PC-3 (cell line): ENCODE data around the gene NIPAL3. TPM values are rescaled to one million over a fixed set of nuclear protein-coding genes. Genes with fewer than 3 reads are reported as not detected.
A peak's percentile ranks its signal among the peaks of the same experiment; 100 is the strongest.
"Not testable (repeated sequence)": the region's sequence is repeated elsewhere in the genome, so short reads cannot be mapped to it uniquely, and the experiment has no call there.

Experiments
- ATAC-seq: fragments of 200-7000 bp; cut with Tn5 transposase; 2 replicates; pipeline ENCODE4 v1.9.1; 2020; ENCODE audit warnings: mild to moderate bottlenecking, moderate library complexity
- BruUV-seq: library from RNA; stranded (reverse); fragments of 400-500 nt; replicated peaks from 2 replicates; lab custom pipeline; 2021; lab: Mats Ljungman, UMichigan
- CTCF ChIA-PET: fragments of 300-600 bp; sonication (Branson Sonifier 250); formaldehyde crosslinking; loops from one replicate; lab custom pipeline; 2022; ENCODE audit warnings: antibody characterized with exemption; lab: Charles Lee
- POLR2A ChIA-PET: fragments of 300-600 bp; sonication (Branson Sonifier 250); formaldehyde crosslinking; loops from one replicate; lab custom pipeline; 2022; ENCODE audit warnings: antibody characterized with exemption; ENCODE audit not compliant: unreplicated experiment; lab: Charles Lee
- DNase-seq: peaks from one replicate; pipeline ENCODE4 v3.0.0-alpha.2; 2015
- H2AFZ ChIP-seq: fragments of 300-600 bp; sonication (generic); 2 replicates; pipeline ENCODE4 v1.6.0; 2016; ENCODE audit warnings: antibody characterized with exemption, low read length
- H3F3A ChIP-seq: fragments of 300-600 bp; sonication (generic); one replicate; pipeline ENCODE4 v1.6.0; 2017; ENCODE audit warnings: antibody characterized with exemption, low read length, control low read depth, mild to moderate bottlenecking; ENCODE audit not compliant: unreplicated experiment
- H3K27ac ChIP-seq: fragments of 300-600 bp; sonication (generic); 2 replicates; pipeline ENCODE4 v1.5.1; 2016; ENCODE audit warnings: mild to moderate bottlenecking, low read length
- H3K27me3 ChIP-seq: fragments of 300-600 bp; sonication (generic); 2 replicates; pipeline ENCODE4 v1.6.1; 2016; ENCODE audit warnings: low read length, mixed read lengths
- H3K36me3 ChIP-seq: fragments of 300-600 bp; sonication (generic); 2 replicates; pipeline ENCODE4 v1.6.1; 2016; ENCODE audit warnings: low read depth, mixed run types, low read length, mixed read lengths
- H3K4me1 ChIP-seq: fragments of 300-600 bp; sonication (generic); 2 replicates; pipeline ENCODE4 v1.5.1; 2016; ENCODE audit warnings: low read length; ENCODE audit not compliant: insufficient read depth
- H3K4me2 ChIP-seq: fragments of 300-600 bp; sonication (generic); 2 replicates; pipeline ENCODE4 v1.6.0; 2016; ENCODE audit warnings: low read length
- H3K4me3 ChIP-seq: fragments of 300-600 bp; sonication (generic); 2 replicates; pipeline ENCODE4 v1.5.1; 2016; ENCODE audit warnings: mild to moderate bottlenecking, low read length, mixed read lengths
- H3K79me2 ChIP-seq: fragments of 300-600 bp; sonication (generic); 2 replicates; pipeline ENCODE4 v1.6.1; 2017; ENCODE audit warnings: low read length, mixed read lengths
- H3K9ac ChIP-seq: fragments of 300-600 bp; sonication (generic); 2 replicates; pipeline ENCODE4 v1.6.0; 2016; ENCODE audit warnings: mild to moderate bottlenecking, low read length
- H3K9me2 ChIP-seq: fragments of 300-600 bp; sonication (generic); replicated peaks from 2 replicates; pipeline ENCODE4 v1.6.1; 2016; ENCODE audit warnings: mixed run types, low read length, mixed read lengths
- H3K9me3 ChIP-seq: fragments of 300-600 bp; sonication (generic); 2 replicates; pipeline ENCODE4 v1.6.1; 2016; ENCODE audit warnings: low read length, mixed read lengths
- H4K20me1 ChIP-seq: fragments of 300-600 bp; sonication (generic); 2 replicates; pipeline ENCODE4 v1.6.1; 2016; ENCODE audit warnings: low read length, mixed read lengths
- EZH2 ChIP-seq: fragments of 300-600 bp; sonication (generic); IDR thresholded peaks from one replicate; pipeline ENCODE4 v1.6.1; 2017; ENCODE audit warnings: antibody characterized with exemption, mild to moderate bottlenecking, low read length; ENCODE audit not compliant: unreplicated experiment
- EZH2phosphoT487 ChIP-seq: fragments of 300-600 bp; sonication (generic); IDR thresholded peaks from 2 replicates; pipeline ENCODE4 v1.6.1; 2018; ENCODE audit warnings: mild to moderate bottlenecking, antibody characterized with exemption, low read length, borderline replicate concordance
- intact Hi-C: fragments of 100-400 bp; cut with micrococcal nuclease; formaldehyde crosslinking; loops from 2 replicates; pipeline ENCODE4 v1.9.0; 2023
- total RNA-seq: library from RNA; depleted of rRNA; stranded (reverse); fragments of >200 nt; gene quantifications from 2 replicates; pipeline ENCODE4 v1.2.3, GENCODE V29; 2014
- TF ChIP-seq, protein P1 (sequence below): fragments of 300-600 bp; sonication (generic); conservative IDR thresholded peaks from 2 replicates; pipeline ENCODE4 v1.5.1; 2017; ENCODE audit warnings: antibody characterized with exemption, low read depth, mild to moderate bottlenecking, low read length

NIPAL3 gene
- total RNA-seq, 1 experiment from 2014 or later = 35.2 TPM

DNA sequence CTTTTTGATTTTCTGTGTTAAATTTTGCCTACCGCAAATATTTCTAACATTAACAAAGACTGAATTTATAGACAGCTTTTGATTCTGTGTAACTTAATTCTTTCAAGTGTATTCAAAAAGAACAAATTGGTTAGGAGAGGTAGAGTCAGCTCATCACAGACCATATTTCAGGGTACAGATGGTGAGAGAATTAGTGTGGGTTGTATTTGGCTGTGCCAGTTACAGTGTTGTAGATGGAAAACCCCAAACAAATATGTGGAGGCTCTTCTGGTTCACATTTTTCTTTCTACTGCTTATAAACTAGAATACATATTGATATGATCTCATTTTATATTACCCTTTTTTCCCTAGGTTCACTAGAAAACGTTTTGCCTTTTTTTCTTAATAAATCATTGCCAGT lies 98.1 kb downstream of the NIPAL3 start:
- no peak overlapping the region for H3K9ac ChIP-seq
- no peaks in the 10 kb centered on the region for H3K9me3 ChIP-seq
- BruUV-seq = no TSS peak
- no peak overlapping the region for H3K27ac ChIP-seq
- H3K4me1 ChIP-seq = peaks cover 20% of the 10 kb centered on the region
- DNase-seq (no peak), ATAC-seq (no peak)
- TF ChIP-seq EZH2 (no peak), EZH2phosphoT487 (no peak)
- TF ChIP-seq, protein P1, sequence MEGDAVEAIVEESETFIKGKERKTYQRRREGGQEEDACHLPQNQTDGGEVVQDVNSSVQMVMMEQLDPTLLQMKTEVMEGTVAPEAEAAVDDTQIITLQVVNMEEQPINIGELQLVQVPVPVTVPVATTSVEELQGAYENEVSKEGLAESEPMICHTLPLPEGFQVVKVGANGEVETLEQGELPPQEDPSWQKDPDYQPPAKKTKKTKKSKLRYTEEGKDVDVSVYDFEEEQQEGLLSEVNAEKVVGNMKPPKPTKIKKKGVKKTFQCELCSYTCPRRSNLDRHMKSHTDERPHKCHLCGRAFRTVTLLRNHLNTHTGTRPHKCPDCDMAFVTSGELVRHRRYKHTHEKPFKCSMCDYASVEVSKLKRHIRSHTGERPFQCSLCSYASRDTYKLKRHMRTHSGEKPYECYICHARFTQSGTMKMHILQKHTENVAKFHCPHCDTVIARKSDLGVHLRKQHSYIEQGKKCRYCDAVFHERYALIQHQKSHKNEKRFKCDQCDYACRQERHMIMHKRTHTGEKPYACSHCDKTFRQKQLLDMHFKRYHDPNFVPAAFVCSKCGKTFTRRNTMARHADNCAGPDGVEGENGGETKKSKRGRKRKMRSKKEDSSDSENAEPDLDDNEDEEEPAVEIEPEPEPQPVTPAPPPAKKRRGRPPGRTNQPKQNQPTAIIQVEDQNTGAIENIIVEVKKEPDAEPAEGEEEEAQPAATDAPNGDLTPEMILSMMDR = no peak
- peaks cover 6% of the 10 kb centered on the region for H3F3A ChIP-seq
- ChIA-PET CTCF (no interaction called here), POLR2A (interaction anchor here (1.1 kb wide), 1 partner anchor 149 kb away, joined by 4 read pairs; no protein-coding TSS in a partner anchor)
- peaks cover 29% of the 10 kb centered on the region for H3K79me2 ChIP-seq
- intact Hi-C loops = no loop called here
- no peaks in the 10 kb centered on the region for H4K20me1 ChIP-seq
- no peaks in the 10 kb centered on the region for H3K9me2 ChIP-seq
- no peak overlapping the region for H3K4me2 ChIP-seq
- no peak overlapping the region for H2AFZ ChIP-seq
- H3K27me3 ChIP-seq = no peaks in the 10 kb centered on the region
- no peaks in the 10 kb centered on the region for H3K36me3 ChIP-seq
- no peak overlapping the region for H3K4me3 ChIP-seq

DNA sequence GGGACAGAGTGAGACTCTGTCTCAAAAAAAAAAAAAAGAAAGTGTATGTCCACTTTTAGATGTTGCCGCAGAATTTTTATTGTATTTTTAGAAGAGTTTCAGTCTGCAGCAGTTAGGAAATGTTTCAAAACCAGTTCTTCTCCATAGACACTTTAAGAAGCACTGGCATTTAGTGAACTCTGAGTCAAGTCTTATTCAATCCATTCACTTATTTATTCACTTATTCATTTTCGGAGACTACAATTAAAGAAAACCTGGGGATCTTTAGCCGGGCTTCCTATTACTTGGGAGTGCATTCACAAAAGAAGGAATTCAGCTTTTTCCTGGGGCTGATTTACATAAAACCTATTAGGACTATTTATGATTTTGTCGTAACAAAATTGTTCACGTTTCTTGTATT lies 99.3 kb downstream of the NIPAL3 start:
- Histone ChIP-seq H3K36me3 (no peaks in the 10 kb centered on the region), H3K27ac (peak overlapping the region; percentile 80), H3K9ac (peak overlapping the region; percentile 23; the same call in 1 of the 2 replicates), H3K9me3 (no peaks in the 10 kb centered on the region), H3K79me2 (peaks cover 23% of the 10 kb centered on the region), H3K4me1 (peaks cover 20% of the 10 kb centered on the region), H3K4me3 (peak overlapping the region; percentile 52; the same call in 1 of the 2 replicates), H3K27me3 (no peaks in the 10 kb centered on the region), H3K9me2 (no peaks in the 10 kb centered on the region), H4K20me1 (no peaks in the 10 kb centered on the region), H2AFZ (peak overlapping the region; percentile 25; the same call in 1 of the 2 replicates), H3K4me2 (peak overlapping the region; percentile 82), H3F3A (peaks cover 6% of the 10 kb centered on the region)
- ATAC-seq (peak; percentile 62), DNase-seq (peak; percentile 62)
- POLR2A ChIA-PET = interaction anchor here (0.6 to 1.0 kb wide), 3 partner anchors 13 to 99 kb away, joined by 3 to 7 read pairs (median 3); partner anchors contain the start of gene RCAN3
- BruUV-seq = no TSS peak
- intact Hi-C loops = loop anchor here (1.0 to 5.0 kb wide), 4 partner anchors 9 to 98 kb away; partner anchors contain the start of genes NIPAL3 and RCAN3
- TF ChIP-seq EZH2phosphoT487 (no peak), EZH2 (no peak)
- TF ChIP-seq, protein P1 = no peak
- CTCF ChIA-PET = interaction anchor here (0.6 to 1.0 kb wide), 4 partner anchors 72 to 1378 kb away, joined by 3 to 12 read pairs (median 4); no protein-coding TSS in a partner anchor

DNA sequence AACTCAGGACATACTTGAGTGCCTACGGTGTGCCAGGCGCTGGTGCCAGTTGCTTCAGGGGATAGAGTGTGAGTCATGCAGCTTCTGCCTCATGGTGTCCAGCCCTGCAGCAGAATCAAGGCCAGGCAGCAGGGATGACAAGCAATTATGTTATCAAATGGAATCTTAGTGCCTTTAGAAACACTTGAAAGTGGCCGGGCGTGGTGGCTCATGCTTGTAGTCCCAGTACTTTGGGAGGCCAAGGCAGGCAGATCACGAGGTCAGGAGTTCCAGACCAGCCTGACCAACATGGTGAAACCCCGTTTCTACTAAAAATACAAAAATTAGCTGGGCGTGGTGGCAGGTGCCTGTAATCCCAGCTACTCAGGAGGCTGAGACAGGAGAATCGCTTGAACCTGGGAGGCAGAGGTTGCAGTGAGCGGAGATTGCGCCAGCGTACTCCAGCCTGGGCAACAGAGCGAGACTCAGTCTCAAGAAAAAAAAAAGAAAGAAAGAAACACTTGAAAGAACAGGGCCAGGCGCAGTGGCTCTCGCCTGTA lies 100.1 kb downstream of the NIPAL3 start:
- peak overlapping the region; percentile 25; the same call in 1 of the 2 replicates for H2AFZ ChIP-seq
- TSS peak; percentile 100 for BruUV-seq

More for the DNA sequence above, 100.1 kb downstream of the NIPAL3 start:
- Histone ChIP-seq H3K79me2 (peaks cover 22% of the 10 kb centered on the region), H3K9ac (0 out of 2 replicates have a peak overlapping the region, but pooled peaks have one; percentile 23), H3K4me2 (peak overlapping the region; percentile 82), H3K4me3 (peak overlapping the region; percentile 52; the same call in 1 of the 2 replicates), H3K4me1 (peaks cover 20% of the 10 kb centered on the region), H3K27ac (peak overlapping the region; percentile 80)
- H3K27me3 ChIP-seq, H3F3A ChIP-seq, H3K9me2 ChIP-seq, H3K9me3 ChIP-seq, H4K20me1 ChIP-seq, H3K36me3 ChIP-seq: not testable (repeated sequence)
- ChIA-PET POLR2A (interaction anchor here (0.5 to 1.0 kb wide), 3 partner anchors 14 to 232 kb away, joined by 3 to 10 read pairs (median 7); partner anchors contain the start of gene RCAN3), CTCF (interaction anchor here (0.6 to 1.0 kb wide), 6 partner anchors 53 to 312 kb away, joined by 3 to 4 read pairs (median 4); no protein-coding TSS in a partner anchor)
- peak; percentile 94 for DNase-seq
- intact Hi-C loops = loop anchor here (1.0 to 5.0 kb wide), 4 partner anchors 9 to 98 kb away; partner anchors contain the start of genes NIPAL3 and RCAN3
- ATAC-seq = peak; percentile 100
